Small intestine (tissue), 7 donors: ENCODE results near the gene PPP1R18. TPM values are rescaled to one million over a fixed set of nuclear protein-coding genes. Genes with fewer than 3 reads are reported as not detected.
"Not testable (repeated sequence)": the region's sequence is repeated elsewhere in the genome, so short reads cannot be mapped to it uniquely, and the experiment has no call there.

Source experiments
- DNase-seq, 2 donors: peaks; one replicate each; pipeline versions ENCODE4 v3.0.0 to v3.0.0-alpha.2; 2013
- FAIRE-seq: peaks from 2 replicates; lab custom pipeline; 2012; peaks lifted over from hg19 to GRCh38; lab: Jason Lieb, UNC
- H3K27ac ChIP-seq, 3 donors: one replicate each; pipeline ENCODE4 v1.5.1; 2013; ENCODE audit warnings: low read length in 2 of 3, mild to moderate bottlenecking in 2 of 3, control low read depth in 1 of 3, inconsistent platforms in 1 of 3, low read depth in 1 of 3, moderate library complexity in 1 of 3
- H3K27me3 ChIP-seq, 3 donors: one replicate each; pipeline ENCODE4 v1.6.1; 2013; ENCODE audit warnings: low read length in 3 of 3, inconsistent platforms in 1 of 3; ENCODE audit not compliant: control insufficient read depth in 3 of 3, insufficient read depth in 3 of 3
- H3K36me3 ChIP-seq, 3 donors: one replicate each; pipeline ENCODE4 v1.6.1; 2013; ENCODE audit warnings: low read length in 3 of 3, inconsistent platforms in 1 of 3, low read depth in 1 of 3, mild to moderate bottlenecking in 1 of 3, moderate library complexity in 1 of 3; ENCODE audit not compliant: control insufficient read depth in 3 of 3, insufficient read depth in 2 of 3
- H3K4me1 ChIP-seq, 3 donors: one replicate each; pipeline ENCODE4 v1.6.1; 2013; ENCODE audit warnings: low read length in 2 of 3, inconsistent platforms in 1 of 3, low read depth in 1 of 3, mild to moderate bottlenecking in 1 of 3, moderate library complexity in 1 of 3; ENCODE audit not compliant: control insufficient read depth in 3 of 3, insufficient read depth in 2 of 3
- H3K4me3 ChIP-seq, 3 donors: one replicate each; pipeline ENCODE4 v1.5.1; 2013; ENCODE audit warnings: low read length in 3 of 3, control low read depth in 1 of 3, inconsistent platforms in 1 of 3, low read depth in 1 of 3, mild to moderate bottlenecking in 1 of 3, moderate library complexity in 1 of 3
- H3K9me3 ChIP-seq, 2 donors: one replicate each; pipeline ENCODE4 v1.6.1; 2013; ENCODE audit warnings: low read depth in 1 of 2, low read length in 1 of 2; ENCODE audit not compliant: control insufficient read depth in 2 of 2, insufficient read depth in 1 of 2
- WGBS, 3 donors: extraction: QIAGEN DNeasy Blood & Tissue Kit; methylation state at CpG; one replicate each; pipeline ENCODE4 v1.1.7; 2013; 5-methylcytosine and 5-hydroxymethylcytosine counted together
- polyA plus RNA-seq, 4 donors: library from polyadenylated mRNA; stranded (reverse) in 3 of 4; unstranded in 1 of 4; fragments of 200-250 nt in 3 of 4; fragments of 120-200 nt in 1 of 4; gene quantifications; one replicate each; pipeline versions ENCODE4 v1.2.1 to v1.2.3, GENCODE V29; 2013
- donor health status: healthy with polysubstance abuse.
- donor health status: control.
- donor health status: control.
- donor health status: Bipolar disorder and iron deficiency.
- donor health status: healthy.

The PPP1R18 gene
- polyA plus RNA-seq, 4 donors: 10.1 to 22.7 (median 17.9) TPM

- peaks cover 8 to 39% (median 12%) of the 10 kb centered on the region in 3 donors for H3K36me3 ChIP-seq
Observed at GRCh38 chr6:30670760-30671527, 15.5 kb downstream of the PPP1R18 start.

GRCh38 chr6:30666300-30666699, 20.1 kb downstream of the PPP1R18 start:
- not testable (repeated sequence) for H3K27ac ChIP-seq, H3K4me1 ChIP-seq, FAIRE-seq, DNase-seq, H3K9me3 ChIP-seq, H3K27me3 ChIP-seq, H3K4me3 ChIP-seq
- peaks cover 21 to 84% (median 35%) of the 10 kb centered on the region in 3 donors for H3K36me3 ChIP-seq
- whole genome bisulfite sequencing, 3 donors: 66 to 69% (median 68%) methylated on average over 2 of the region's 2 CpGs

More at GRCh38 chr6:30670760-30671527, 15.5 kb downstream of the PPP1R18 start:
- H3K27ac ChIP-seq: no peak overlapping the region
- no peak overlapping the region for H3K4me3 ChIP-seq
- 90 to 91% (median 90%) methylated on average over 27 of the region's 27 CpGs for WGBS, 3 donors
- no peak for FAIRE-seq
- H3K4me1 ChIP-seq: peaks cover 0 to 6% (median 5%) of the 10 kb centered on the region in 3 donors
- H3K9me3 ChIP-seq: no peaks in the 10 kb centered on the region
- H3K27me3 ChIP-seq: no peaks in the 10 kb centered on the region
- no peak for DNase-seq

GRCh38 chr6:30664994-30665767, 21.3 kb downstream of the PPP1R18 start:
- FAIRE-seq (no peak), DNase-seq (no peak)
- Histone ChIP-seq H3K36me3 (peaks cover 15 to 82% (median 30%) of the 10 kb centered on the region in 3 donors), H3K9me3 (no peaks in the 10 kb centered on the region), H3K4me1 (no peaks in the 10 kb centered on the region), H3K27me3 (no peaks in the 10 kb centered on the region), H3K27ac (no peak overlapping the region), H3K4me3 (no peak overlapping the region)
- 94 to 96% (median 94%) methylated on average over 32 to 34 of the region's 34 CpGs for whole genome bisulfite sequencing, 3 donors

- H3K27me3 ChIP-seq, H3K4me3 ChIP-seq, FAIRE-seq, H3K4me1 ChIP-seq, DNase-seq, H3K27ac ChIP-seq, H3K9me3 ChIP-seq: not testable (repeated sequence)
- H3K36me3 ChIP-seq: peaks cover 39 to 92% (median 45%) of the 10 kb centered on the region in 3 donors
- 71 to 88% (median 80%) methylated on average over 5 of the region's 5 CpGs for WGBS, 3 donors
Observed at GRCh38 chr6:30657922-30658321, 28.5 kb downstream of the PPP1R18 start.

- Histone ChIP-seq H3K27ac (no peak overlapping the region), H3K4me3 (no peak overlapping the region), H3K27me3 (no peaks in the 10 kb centered on the region), H3K4me1 (no peaks in the 10 kb centered on the region), H3K9me3 (no peaks in the 10 kb centered on the region), H3K36me3 (peaks cover 35 to 92% (median 46%) of the 10 kb centered on the region in 3 donors)
- DNase-seq (no peak), FAIRE-seq (no peak)
Observed at GRCh38 chr6:30657454-30657853, 29.0 kb downstream of the PPP1R18 start.

GRCh38 chr6:30656513-30656912, 29.9 kb downstream of the PPP1R18 start:
- 71 to 82% (median 79%) methylated on average over 7 of the region's 7 CpGs for WGBS, 3 donors
- Histone ChIP-seq H3K27me3 (no peaks in the 10 kb centered on the region), H3K4me1 (no peaks in the 10 kb centered on the region), H3K36me3 (peaks cover 28 to 89% (median 40%) of the 10 kb centered on the region in 3 donors), H3K27ac (no peak overlapping the region), H3K9me3 (no peaks in the 10 kb centered on the region), H3K4me3 (no peak overlapping the region)
- FAIRE-seq: no peak
- no peak for DNase-seq

GRCh38 chr6:30655743-30656094, 30.7 kb downstream of the PPP1R18 start:
- Histone ChIP-seq H3K27ac (no peak overlapping the region), H3K36me3 (peaks cover 30 to 91% (median 37%) of the 10 kb centered on the region in 3 donors), H3K4me3 (no peak overlapping the region), H3K9me3 (no peaks in the 10 kb centered on the region), H3K4me1 (no peaks in the 10 kb centered on the region), H3K27me3 (no peaks in the 10 kb centered on the region)
- no peak for FAIRE-seq
- WGBS, 3 donors: 97 to 100% (median 99%) methylated on average over 3 of the region's 3 CpGs
- no peak for DNase-seq

GRCh38 chr6:30654798-30655742, 31.4 kb downstream of the PPP1R18 start:
- FAIRE-seq (no peak), DNase-seq (no peak)
- no peaks in the 10 kb centered on the region for H3K9me3 ChIP-seq
- H3K4me3 ChIP-seq: no peak overlapping the region
- H3K4me1 ChIP-seq: no peaks in the 10 kb centered on the region
- WGBS, 3 donors: 87 to 91% (median 88%) methylated on average over 19 of the region's 19 CpGs
- no peaks in the 10 kb centered on the region for H3K27me3 ChIP-seq
- peaks cover 30 to 91% (median 35%) of the 10 kb centered on the region in 3 donors for H3K36me3 ChIP-seq
- H3K27ac ChIP-seq: no peak overlapping the region
